Ammon's horn (tissue), 1 donor: ENCODE data around the gene BBS10.
"Not testable (repeated sequence)": the region's sequence is repeated elsewhere in the genome, so short reads cannot be mapped to it uniquely, and the experiment has no call there.

Experiments
- DNase-seq: peaks from one replicate; pipeline ENCODE4 v3.0.0-alpha.2; 2016; ENCODE audit warnings: low spot score

BBS10 gene

DNA sequence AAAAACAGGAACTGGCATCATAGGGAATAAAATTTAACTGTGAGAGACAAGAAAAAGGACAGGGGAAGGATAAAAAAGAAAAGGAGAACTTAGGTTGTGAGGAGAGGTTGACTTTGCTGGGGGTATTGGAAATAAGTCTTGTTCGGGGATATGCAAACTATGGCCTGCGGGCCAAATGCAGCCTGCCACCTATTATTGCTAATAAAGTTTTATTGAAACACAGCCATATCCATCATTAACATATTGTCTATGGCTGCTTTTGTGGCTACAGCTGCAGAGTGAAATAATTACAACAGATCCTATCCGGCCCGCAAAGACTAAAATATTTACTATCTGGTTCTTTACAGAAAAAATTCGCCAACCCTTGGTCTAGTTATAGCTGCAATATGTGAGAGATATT is 18.6 kb downstream of the BBS10 start:
- no peak for DNase-seq

DNA sequence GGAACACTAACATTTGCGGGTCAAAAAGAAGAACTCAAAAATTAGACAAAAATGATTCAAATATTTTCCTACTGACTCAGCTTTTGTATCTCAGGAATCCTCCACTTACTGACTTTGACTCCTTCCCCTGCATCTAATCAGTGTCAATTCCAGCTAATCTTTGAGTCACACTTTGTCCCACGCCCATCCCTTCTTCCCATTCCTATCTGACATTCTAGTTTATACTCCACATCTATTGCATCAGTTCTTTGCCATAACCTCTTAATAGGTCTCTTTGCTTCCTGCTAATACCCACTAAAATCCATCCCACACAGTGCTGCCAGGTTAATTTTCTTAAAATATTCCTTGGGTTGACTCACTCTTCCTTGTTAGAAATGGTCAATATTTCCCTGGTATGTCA is 19.1 kb downstream of the BBS10 start:
- DNase-seq = no peak

DNA sequence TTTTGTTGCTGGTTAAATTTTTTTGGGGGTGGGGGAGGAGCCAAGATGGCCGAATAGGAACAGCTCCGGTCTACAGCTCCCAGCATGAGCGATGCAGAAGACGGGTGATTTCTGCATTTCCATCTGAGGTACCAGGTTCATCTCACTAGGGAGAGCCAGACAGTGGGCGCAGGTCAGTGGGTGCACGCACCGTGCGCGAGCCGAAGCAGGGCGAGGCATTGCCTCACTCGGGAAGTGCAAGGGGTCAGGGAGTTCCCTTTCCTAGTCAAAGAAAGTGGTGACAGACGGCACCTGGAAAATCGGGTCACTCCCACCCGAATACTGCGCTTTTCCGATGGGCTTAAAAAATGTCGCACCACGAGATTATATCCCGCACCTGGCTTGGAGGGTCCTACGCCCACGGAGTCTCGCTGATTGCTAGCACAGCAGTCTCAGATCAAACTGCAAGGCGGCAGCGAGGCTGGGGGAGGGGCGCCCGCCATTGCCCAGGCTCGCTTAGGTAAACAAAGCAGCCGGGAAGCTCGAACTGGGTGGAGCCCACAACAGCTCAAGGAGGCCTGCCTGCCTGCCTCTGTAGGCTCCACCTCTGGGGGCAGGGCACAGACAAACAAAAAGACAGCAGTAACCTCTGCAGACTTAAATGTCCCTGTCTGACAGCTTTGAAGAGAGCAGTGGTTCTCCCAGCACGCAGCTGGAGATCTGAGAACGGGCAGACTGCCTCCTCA is 28.5 kb downstream of the BBS10 start:
- DNase-seq = not testable (repeated sequence)

- no peak for DNase-seq
These were observed 29.2 kb downstream of the BBS10 start for GRCh38 chr12:76318773-76319594.

- no peak for DNase-seq
These were observed 30.2 kb downstream of the BBS10 start for GRCh38 chr12:76317976-76318375.

GRCh38 chr12:76316468-76316867 is 31.7 kb downstream of the BBS10 start:
- no peak for DNase-seq

DNA sequence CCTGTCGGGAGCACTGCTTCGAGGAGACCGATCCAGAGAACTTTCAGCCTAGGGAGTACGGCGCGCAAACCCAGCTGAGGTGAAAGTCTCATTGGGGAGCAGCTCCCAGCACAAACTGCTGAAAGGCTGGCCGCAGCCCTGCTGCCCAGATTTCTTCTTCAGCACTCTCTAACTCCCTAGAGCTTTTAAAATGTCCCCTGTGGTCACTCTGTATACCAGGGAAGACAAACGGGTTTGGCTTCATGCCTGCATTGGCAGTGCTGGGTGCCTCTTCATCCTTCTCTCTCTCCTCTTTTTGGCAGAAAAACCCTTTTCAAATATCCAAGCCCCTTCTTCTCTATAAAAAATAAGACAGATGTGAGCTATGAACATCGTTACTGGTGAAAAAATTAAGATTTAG is 34.9 kb downstream of the BBS10 start:
- DNase-seq = no peak

DNA sequence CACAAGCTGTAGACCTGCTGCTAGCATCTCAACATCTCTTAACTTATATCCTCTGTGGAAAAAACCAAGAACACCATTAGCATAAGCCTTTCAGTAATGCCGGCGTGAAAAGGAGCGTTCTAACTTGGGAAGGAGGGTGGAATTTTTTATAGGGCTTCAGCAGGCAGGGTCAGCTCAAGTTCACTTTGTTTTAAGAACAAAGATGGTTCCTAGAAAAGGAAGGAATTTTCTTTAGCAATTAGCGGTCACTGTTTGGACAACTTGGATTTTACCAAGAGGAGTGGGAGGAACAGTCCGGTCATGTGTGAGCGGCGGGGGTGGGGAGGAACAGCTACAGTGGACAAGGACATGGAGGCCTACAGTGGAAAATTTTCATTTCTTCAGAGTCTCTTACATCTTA is 35.9 kb downstream of the BBS10 start:
- no peak for DNase-seq

DNA sequence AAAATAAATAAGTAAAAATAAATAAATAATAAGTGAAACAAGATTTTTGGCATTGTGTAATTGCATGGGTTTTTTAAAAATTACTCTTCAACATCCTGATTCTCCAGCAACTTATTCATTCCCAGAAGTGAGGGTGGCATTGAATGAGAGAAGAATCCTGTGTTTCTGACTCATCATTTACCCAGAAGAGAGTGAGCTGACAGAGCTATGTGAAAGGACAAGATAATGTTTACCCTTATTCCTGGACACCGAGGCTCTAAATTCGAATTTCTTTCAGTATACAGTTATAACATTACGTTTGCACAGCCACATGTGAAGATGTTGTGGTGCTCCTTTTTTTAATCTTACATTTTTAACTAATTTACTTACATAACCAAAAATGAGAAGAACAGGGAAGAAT is 36.4 kb downstream of the BBS10 start:
- DNase-seq = no peak

- DNase-seq = no peak
These were observed 38.1 kb downstream of the BBS10 start for GRCh38 chr12:76310110-76310509.

DNA sequence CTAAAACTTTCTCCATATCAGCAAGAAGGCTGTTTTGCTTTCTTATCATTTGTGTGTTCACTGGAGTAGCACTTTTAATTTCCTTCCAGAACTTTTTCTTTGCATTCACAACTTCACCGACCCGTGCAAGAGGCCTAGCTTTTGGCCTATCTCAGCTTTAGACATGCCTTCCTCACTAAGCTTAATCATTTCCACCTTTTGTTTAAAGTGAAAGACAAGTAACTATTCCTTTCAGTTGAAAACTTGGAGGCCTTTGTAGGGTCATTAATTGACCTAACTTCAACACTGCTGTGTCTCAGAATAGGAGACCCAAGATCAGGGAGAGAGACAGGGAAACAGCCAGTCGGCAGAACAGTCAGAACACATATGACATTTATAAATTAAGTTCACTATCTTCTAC is 39.3 kb downstream of the BBS10 start:
- DNase-seq = no peak

DNA sequence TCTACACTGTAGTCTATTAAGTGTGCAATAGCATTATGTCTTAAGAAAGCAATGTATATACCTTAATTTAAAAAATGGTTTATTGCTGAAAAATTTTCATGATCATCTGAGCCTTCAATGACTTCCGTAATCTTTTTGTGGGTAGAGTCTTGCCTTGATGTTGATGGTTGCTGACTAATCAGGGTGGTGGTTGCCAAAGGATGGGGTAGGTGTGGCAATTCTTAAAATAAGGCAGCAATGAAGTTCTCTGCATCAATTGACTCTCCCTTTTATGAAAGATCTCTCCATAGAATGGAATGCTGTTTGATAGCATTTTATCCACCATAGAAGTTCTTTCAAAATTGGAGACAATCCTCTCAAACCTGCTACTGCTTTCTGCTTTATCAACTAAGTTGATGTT is 41.1 kb downstream of the BBS10 start:
- DNase-seq = no peak

DNA sequence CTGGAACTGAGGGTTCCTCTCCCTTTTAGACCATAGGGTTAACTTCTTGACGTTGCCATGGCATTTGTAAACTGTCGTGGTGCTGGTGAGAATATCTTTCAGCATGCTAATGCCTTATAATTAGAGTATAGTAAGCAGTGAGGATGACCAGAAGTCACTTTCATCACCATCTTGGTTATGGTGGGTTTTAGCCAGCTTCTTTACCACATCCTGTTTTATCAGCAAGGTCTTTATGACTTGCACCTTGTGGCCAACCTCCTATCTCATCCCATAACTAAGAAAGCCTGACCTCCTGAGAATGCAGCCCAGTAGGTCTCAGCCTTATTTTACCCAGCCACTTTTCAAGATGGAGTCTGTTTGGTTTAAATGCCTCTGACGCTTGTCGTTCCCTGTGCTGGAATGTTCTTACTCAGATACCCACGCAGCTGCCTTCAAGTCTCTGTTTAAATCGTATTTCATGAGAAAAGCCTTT is 44.2 kb downstream of the BBS10 start:
- DNase-seq = no peak

- no peak for DNase-seq
These were observed 44.9 kb downstream of the BBS10 start for GRCh38 chr12:76303365-76303764.

DNA sequence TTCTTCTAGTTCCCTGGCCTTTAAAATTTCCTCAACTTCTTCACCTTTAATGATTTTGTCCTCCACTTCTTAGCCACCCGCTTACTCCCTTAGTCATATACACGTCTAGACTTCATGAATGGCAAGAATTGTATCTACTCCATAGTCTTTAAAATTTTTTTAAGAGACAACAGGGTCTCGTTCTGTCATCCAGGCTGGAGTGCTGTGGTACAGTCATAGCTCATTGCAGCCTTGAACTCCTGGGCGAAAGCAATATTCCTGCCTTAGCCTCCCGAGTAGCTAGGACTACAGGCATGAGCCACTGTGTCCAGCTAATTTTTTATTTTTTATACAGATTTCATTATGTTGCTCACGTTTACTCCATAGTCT is 47.9 kb downstream of the BBS10 start:
- no peak for DNase-seq

GRCh38 chr12:76299536-76300296 is 48.5 kb downstream of the BBS10 start:
- DNase-seq = no peak
